Measurements from ENCODE around the gene RTP2. TPM values are rescaled to one million over a fixed set of nuclear protein-coding genes. Genes with fewer than 3 reads are reported as not detected.

RTP2 gene
- total and polyA plus RNA-seq, 2 of the 4 experiments (the other 2 are of a cell fraction): not detected

DNA sequence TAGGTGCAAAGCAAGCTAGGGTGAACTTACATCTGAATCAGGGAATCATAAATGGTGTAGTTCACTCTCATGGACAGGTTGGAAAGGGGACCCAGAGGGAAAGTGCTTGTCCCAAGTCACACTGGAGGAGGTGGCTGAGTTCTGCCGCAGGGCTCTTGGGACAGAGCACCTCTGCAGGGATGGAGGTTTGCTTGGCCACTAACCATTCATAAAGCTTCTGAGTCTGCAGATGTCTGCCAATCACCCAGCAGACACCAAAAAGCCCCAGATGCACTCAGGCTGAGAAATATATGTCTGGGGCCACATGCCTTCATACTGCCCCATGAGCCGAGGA is 17.9 kb upstream of the RTP2 start:
- CTCF ChIA-PET: no interaction called here
- ATAC-seq (ENCODE audit: low read depth): no peak; the same call in 1 of the 2 replicates

More for the DNA sequence above, 17.9 kb upstream of the RTP2 start:
- intact Hi-C loops (cut with micrococcal nuclease) (no loop called here), dilution Hi-C loops (cut with HindIII; ENCODE audit: low sequenced_read_pairs, unreplicated experiment) (no loop called here), in situ Hi-C loops (cut with MboI; ENCODE audit: low sequenced_read_pairs) (loop anchor here (25.0 kb wide), 1 partner anchor 1517 kb away; no protein-coding TSS in a partner anchor)
- whole genome bisulfite sequencing, 2 experiments (ENCODE audit: extremely low coverage in 2 of 2, insufficient read length in 1 of 2): no CpG with 5 or more reads among the region's 2 CpGs
- Histone ChIP-seq H3K36me3 (ENCODE audit: control insufficient read depth, insufficient read depth, low read length) (peaks cover 38% of the 10 kb centered on the region), H4K8ac (ENCODE audit: low read depth in 2 of 2, low read length in 2 of 2) (no peak overlapping the region), H2AK9ac (replicated peaks; ENCODE audit: low read depth, low read length, poor library complexity) (no peak overlapping the region), H2AK5ac (ENCODE audit: low read depth, low read length) (no peak overlapping the region), H2BK5ac (ENCODE audit: low read depth, low read length, poor library complexity, severe bottlenecking) (no peak overlapping the region), H3K27ac (ENCODE audit: insufficient read depth, low read length) (no peak overlapping the region), H4K5ac (ENCODE audit: low read depth, low read length) (no peak overlapping the region), H3K4me3 (ENCODE audit: insufficient read depth, low read depth, low read length) (no peak overlapping the region), H3K9me3 (ENCODE audit: control insufficient read depth, insufficient read depth, low read length) (no peaks in the 10 kb centered on the region), H2BK120ac (ENCODE audit: low read depth, low read length) (no peak overlapping the region), H3K79me1 (ENCODE audit: low read depth in 1 of 2, low read length in 2 of 2) (0 out of 4 replicates have a peak, but pooled peaks cover 0 to 4% of the 10 kb centered on the region in 2 experiments), H3K56ac (ENCODE audit: extremely low read depth, insufficient read depth, low read length) (no peak overlapping the region), H3K14ac (replicated peaks; ENCODE audit: low read depth, low read length) (no peak overlapping the region), H3K23ac (ENCODE audit: low read depth, low read length) (no peak overlapping the region), H4K91ac (ENCODE audit: insufficient read depth, low read depth, low read length) (no peak overlapping the region), H3K18ac (ENCODE audit: low read depth, low read length) (no peak overlapping the region), H3K4me1 (ENCODE audit: control insufficient read depth, insufficient read depth, low read length) (peaks cover 2% of the 10 kb centered on the region; the same call in 1 of the 2 replicates), H3K9ac (ENCODE audit: low read depth, low read length) (no peak overlapping the region), H2BK20ac (ENCODE audit: low read depth, low read length) (no peak overlapping the region), H3K27me3 (ENCODE audit: control insufficient read depth, insufficient read depth, low read length) (no peaks in the 10 kb centered on the region; the same call in 1 of the 2 replicates), H2AFZ (replicated peaks; ENCODE audit: low read length, poor library complexity) (no peak overlapping the region), H3K4me2 (ENCODE audit: low read depth, low read length) (no peak overlapping the region), H4K20me1 (ENCODE audit: insufficient read depth, low read length) (no peaks in the 10 kb centered on the region; the same call in 1 of the 2 replicates), H2BK15ac (ENCODE audit: low read depth, low read length) (no peak overlapping the region), H3K9me1 (ENCODE audit: insufficient read depth, low read length) (peaks cover 5% of the 10 kb centered on the region; the same call in 1 of the 2 replicates), H3K4ac (ENCODE audit: low read depth, low read length) (no peak overlapping the region)
- POLR2A ChIA-PET (ENCODE audit: unreplicated experiment): no interaction called here
- DNase-seq: no peak
- no TSS peak for BruUV-seq (replicated peaks)
- TF ChIP-seq FOS (IDR thresholded peaks at IDR 0.05; ENCODE audit: low read depth, low read length) (no peak), MXI1 (IDR thresholded peaks at IDR 0.05; ENCODE audit: borderline replicate concordance, low read depth, low read length) (no peak), RCOR1 (IDR thresholded peaks at IDR 0.05; ENCODE audit: insufficient replicate concordance, low read length) (no peak), RFX5 (IDR thresholded peaks at IDR 0.05; ENCODE audit: low read depth, low read length) (no peak), SMC3 (IDR thresholded peaks at IDR 0.05; ENCODE audit: low read depth, low read length) (no peak), RAD21 (IDR thresholded peaks at IDR 0.05; ENCODE audit: low read length) (no peak), CHD1 (IDR thresholded peaks at IDR 0.05; ENCODE audit: low read depth, low read length) (no peak)
- TF ChIP-seq, protein P1, sequence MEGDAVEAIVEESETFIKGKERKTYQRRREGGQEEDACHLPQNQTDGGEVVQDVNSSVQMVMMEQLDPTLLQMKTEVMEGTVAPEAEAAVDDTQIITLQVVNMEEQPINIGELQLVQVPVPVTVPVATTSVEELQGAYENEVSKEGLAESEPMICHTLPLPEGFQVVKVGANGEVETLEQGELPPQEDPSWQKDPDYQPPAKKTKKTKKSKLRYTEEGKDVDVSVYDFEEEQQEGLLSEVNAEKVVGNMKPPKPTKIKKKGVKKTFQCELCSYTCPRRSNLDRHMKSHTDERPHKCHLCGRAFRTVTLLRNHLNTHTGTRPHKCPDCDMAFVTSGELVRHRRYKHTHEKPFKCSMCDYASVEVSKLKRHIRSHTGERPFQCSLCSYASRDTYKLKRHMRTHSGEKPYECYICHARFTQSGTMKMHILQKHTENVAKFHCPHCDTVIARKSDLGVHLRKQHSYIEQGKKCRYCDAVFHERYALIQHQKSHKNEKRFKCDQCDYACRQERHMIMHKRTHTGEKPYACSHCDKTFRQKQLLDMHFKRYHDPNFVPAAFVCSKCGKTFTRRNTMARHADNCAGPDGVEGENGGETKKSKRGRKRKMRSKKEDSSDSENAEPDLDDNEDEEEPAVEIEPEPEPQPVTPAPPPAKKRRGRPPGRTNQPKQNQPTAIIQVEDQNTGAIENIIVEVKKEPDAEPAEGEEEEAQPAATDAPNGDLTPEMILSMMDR (conservative IDR thresholded peaks at IDR 0.05; ENCODE audit: low read depth, low read length): no peak
- TF ChIP-seq, protein P2, sequence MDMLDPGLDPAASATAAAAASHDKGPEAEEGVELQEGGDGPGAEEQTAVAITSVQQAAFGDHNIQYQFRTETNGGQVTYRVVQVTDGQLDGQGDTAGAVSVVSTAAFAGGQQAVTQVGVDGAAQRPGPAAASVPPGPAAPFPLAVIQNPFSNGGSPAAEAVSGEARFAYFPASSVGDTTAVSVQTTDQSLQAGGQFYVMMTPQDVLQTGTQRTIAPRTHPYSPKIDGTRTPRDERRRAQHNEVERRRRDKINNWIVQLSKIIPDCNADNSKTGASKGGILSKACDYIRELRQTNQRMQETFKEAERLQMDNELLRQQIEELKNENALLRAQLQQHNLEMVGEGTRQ (IDR thresholded peaks at IDR 0.05; ENCODE audit: low read depth, low read length): no peak
